HEK293 (cell line): ENCODE results near the gene KLHL29.

ENCODE experiments used
- CTCF ChIA-PET: fragments of 350-600 bp; formaldehyde crosslinking; extraction: SDS; loops from one replicate; lab custom pipeline; 2021; ENCODE audit warnings: antibody characterized with exemption; lab: Yijun Ruan, JAX
- POLR2A ChIA-PET: fragments of 300-600 bp; formaldehyde crosslinking; extraction: SDS; loops from one replicate; lab custom pipeline; 2020; ENCODE audit warnings: antibody characterized with exemption, inconsistent platforms; lab: Yijun Ruan, JAX
- H3K27ac ChIP-seq: fragments of 200-500 bp; sonication (Bioruptor generic); 2 replicates; pipeline ENCODE4 v1.5.1; 2014; ENCODE audit warnings: low read depth, low read length, control low read depth, inconsistent platforms; ENCODE audit errors: extremely low read depth
- H3K36me3 ChIP-seq, 2 experiments: fragments of 200-500 bp in 1 of 2; sonication (Bioruptor generic) in 1 of 2; 1 replicate in 1 of 2; 2 replicates in 1 of 2; pipeline ENCODE4 v1.5.1; 2014 to 2017; ENCODE audit warnings: inconsistent platforms in 2 of 2, low read length in 2 of 2; ENCODE audit not compliant: control insufficient read depth in 2 of 2, insufficient read depth in 1 of 2
- H3K4me1 ChIP-seq: fragments of 200-500 bp; sonication (Bioruptor generic); 2 replicates; pipeline ENCODE4 v1.5.1; 2014; ENCODE audit warnings: mild to moderate bottlenecking, low read length, inconsistent platforms; ENCODE audit not compliant: control insufficient read depth, insufficient read depth
- H3K4me3 ChIP-seq: 2 replicates; pipeline ENCODE4 v1.5.1; 2011; ENCODE audit warnings: low read depth, mild to moderate bottlenecking, control low read depth, low read length, moderate library complexity
- H3K9me3 ChIP-seq: fragments of 200-500 bp; sonication (Bioruptor generic); 2 replicates; pipeline ENCODE4 v1.5.1; 2014; ENCODE audit warnings: low read depth, low read length, inconsistent platforms; ENCODE audit not compliant: control insufficient read depth, insufficient read depth
- HOXD13 ChIP-seq: sonication (generic); formaldehyde crosslinking; IDR thresholded peaks from 2 replicates; pipeline ENCODE4 v1.8.0; 2022; ENCODE audit warnings: missing genetic modification reagents, borderline replicate concordance
- PATZ1 ChIP-seq: fragments of 450-650 bp; formaldehyde crosslinking; IDR thresholded peaks from 2 replicates; pipeline ENCODE4 v1.5.1; 2016; ENCODE audit warnings: missing biosample characterization, missing genetic modification characterization
- PBX3 ChIP-seq: sonication (generic); formaldehyde crosslinking; IDR thresholded peaks from 2 replicates; pipeline ENCODE4 v1.8.1; 2022; ENCODE audit warnings: mild to moderate bottlenecking, moderate library complexity, missing genetic modification reagents
- TRIM28 ChIP-seq: IDR thresholded peaks from 2 replicates; pipeline ENCODE4 v1.6.1; 2011; ENCODE audit warnings: low read length, control low read depth, borderline replicate concordance
- ZBTB26 ChIP-seq: fragments of 450-650 bp; formaldehyde crosslinking; optimal IDR thresholded peaks from 2 replicates; pipeline ENCODE3; 2016; ENCODE audit warnings: missing biosample characterization, mild to moderate bottlenecking, missing genetic modification characterization
- ZFP69B ChIP-seq: fragments of 450-650 bp; formaldehyde crosslinking; IDR thresholded peaks from 2 replicates; pipeline ENCODE4 v1.5.1; 2016; ENCODE audit warnings: missing biosample characterization, missing genetic modification characterization
- ZNF157 ChIP-seq: fragments of 450-650 bp; formaldehyde crosslinking; IDR thresholded peaks from 2 replicates; pipeline ENCODE4 v1.5.1; 2016; ENCODE audit warnings: missing biosample characterization, missing genetic modification characterization
- ZNF18 ChIP-seq: fragments of 450-650 bp; formaldehyde crosslinking; IDR thresholded peaks from 2 replicates; pipeline ENCODE4 v1.5.1; 2016; ENCODE audit warnings: missing biosample characterization, missing genetic modification characterization
- ZNF292 ChIP-seq: fragments of 450-650 bp; formaldehyde crosslinking; IDR thresholded peaks from 2 replicates; pipeline ENCODE4 v1.5.1; 2016; ENCODE audit warnings: low read depth, missing biosample characterization, missing genetic modification characterization, borderline replicate concordance
- ZNF302 ChIP-seq: fragments of 450-650 bp; formaldehyde crosslinking; IDR thresholded peaks from 2 replicates; pipeline ENCODE4 v1.5.1; 2016; ENCODE audit warnings: missing biosample characterization, missing genetic modification characterization, low read depth
- ZNF311 ChIP-seq: fragments of 450-650 bp; formaldehyde crosslinking; IDR thresholded peaks from 2 replicates; pipeline ENCODE4 v1.5.1; 2017; ENCODE audit warnings: missing biosample characterization, missing genetic modification characterization, borderline replicate concordance
- ZNF37A ChIP-seq: fragments of 450-650 bp; IDR thresholded peaks from 2 replicates; pipeline ENCODE4 v1.5.1; 2018; ENCODE audit warnings: missing biosample characterization, missing genetic modification characterization
- ZNF391 ChIP-seq: fragments of 450-650 bp; formaldehyde crosslinking; IDR thresholded peaks from 2 replicates; pipeline ENCODE4 v1.5.1; 2016; ENCODE audit warnings: low read depth, missing biosample characterization, missing genetic modification characterization, borderline replicate concordance
- ZNF518A ChIP-seq: fragments of 450-650 bp; formaldehyde crosslinking; conservative IDR thresholded peaks from 2 replicates; pipeline ENCODE4 v1.5.1; 2016; ENCODE audit warnings: low read depth, missing biosample characterization, missing genetic modification characterization
- ZNF549 ChIP-seq: fragments of 450-650 bp; IDR thresholded peaks from 2 replicates; pipeline ENCODE4 v1.5.1; 2018; ENCODE audit warnings: missing biosample characterization, missing genetic modification characterization, mild to moderate bottlenecking, inconsistent platforms, moderate library complexity
- ZNF654 ChIP-seq: fragments of 450-650 bp; formaldehyde crosslinking; IDR thresholded peaks from 2 replicates; pipeline ENCODE4 v1.5.1; 2016; ENCODE audit warnings: low read depth, missing biosample characterization, missing genetic modification characterization
- ZNF747 ChIP-seq: fragments of 450-650 bp; formaldehyde crosslinking; IDR thresholded peaks from 2 replicates; pipeline ENCODE4 v1.5.1; 2016; ENCODE audit warnings: missing biosample characterization, missing genetic modification characterization
- ZNF785 ChIP-seq: fragments of 450-650 bp; formaldehyde crosslinking; IDR thresholded peaks from 2 replicates; pipeline ENCODE4 v1.5.1; 2016; ENCODE audit warnings: missing biosample characterization, missing genetic modification characterization
- ZSCAN18 ChIP-seq: fragments of 450-650 bp; formaldehyde crosslinking; IDR thresholded peaks from 2 replicates; pipeline ENCODE4 v1.5.1; 2016; ENCODE audit warnings: missing biosample characterization, missing genetic modification characterization

The KLHL29 gene

GRCh38 chr2:23499439-23499838, 114.5 kb downstream of the KLHL29 start (continued):
- TF ChIP-seq ZNF518A (tag by site-specific recombination) = no peak
- no peak for TF ChIP-seq PBX3 (CRISPR knock-in tag)
- TF ChIP-seq ZNF785 (tag by site-specific recombination) = no peak
- no peak for TF ChIP-seq TRIM28
- TF ChIP-seq ZNF311 = no peak
- no peak for TF ChIP-seq ZBTB26
- TF ChIP-seq ZNF549 (tag by site-specific recombination) = no peak

GRCh38 chr2:23500836-23501235, 115.9 kb downstream of the KLHL29 start:
- POLR2A ChIA-PET = no interaction called here
- H3K27ac ChIP-seq = no peak overlapping the region
- no peaks in the 10 kb centered on the region for H3K36me3 ChIP-seq
- CTCF ChIA-PET = no interaction called here
- H3K4me3 ChIP-seq = no peak overlapping the region
- peaks cover 5% of the 10 kb centered on the region; the same call in 1 of the 2 replicates for H3K4me1 ChIP-seq
- H3K9me3 ChIP-seq = no peaks in the 10 kb centered on the region
- no peak for TF ChIP-seq ZNF518A (tag by site-specific recombination)
- no peak for TF ChIP-seq ZNF654 (tag by site-specific recombination)
- TF ChIP-seq PATZ1 (tag by site-specific recombination) = no peak
- TF ChIP-seq HOXD13 = no peak
- no peak for TF ChIP-seq ZNF37A (tag by site-specific recombination)
- no peak for TF ChIP-seq ZNF18 (tag by site-specific recombination)
- no peak for TF ChIP-seq ZFP69B (tag by site-specific recombination)
- TF ChIP-seq ZSCAN18 (tag by site-specific recombination) = no peak
- no peak for TF ChIP-seq ZNF302
- no peak for TF ChIP-seq ZNF391 (tag by site-specific recombination)
- no peak for TF ChIP-seq ZNF292 (tag by site-specific recombination)
- TF ChIP-seq ZNF157 = no peak
- TF ChIP-seq ZNF747 (tag by site-specific recombination) = no peak
